HEK293T (cell line): ENCODE measurements around the gene CYP27B1.

Experiments
- CTBP1 ChIP-seq: fragments of 450-650 bp; IDR thresholded peaks from 2 replicates; pipeline ENCODE4 v1.6.1; 2016; ENCODE audit warnings: borderline replicate concordance
- FOXM1 ChIP-seq: fragments of 450-650 bp; IDR thresholded peaks from 2 replicates; pipeline ENCODE4 v1.6.1; 2017; ENCODE audit warnings: mild to moderate bottlenecking, borderline replicate concordance
- TARDBP ChIP-seq: fragments of 450-650 bp; IDR thresholded peaks from 2 replicates; pipeline ENCODE4 v1.6.1; 2016
- ZNF384 ChIP-seq: fragments of 450-650 bp; IDR thresholded peaks from 2 replicates; pipeline ENCODE4 v1.6.1; 2016

GRCh38 chr12:57775044-57775443 lies 8.2 kb upstream of the CYP27B1 start:
- no peak for TF ChIP-seq FOXM1
- no peak for TF ChIP-seq CTBP1
- no peak for TF ChIP-seq TARDBP
- TF ChIP-seq ZNF384, result no peak
